ENCODE data around the gene CAMK1D. TPM values are rescaled to one million over a fixed set of nuclear protein-coding genes. Genes with fewer than 3 reads are reported as not detected.
"Not testable (repeated sequence)": the region's sequence is repeated elsewhere in the genome, so short reads cannot be mapped to it uniquely, and the experiment has no call there.

The CAMK1D gene
- total RNA-seq, 6 experiments from 2014 or later: 0.34 to 1.4 (median 0.43) TPM

GRCh38 chr10:12733271-12733670, 383.9 kb downstream of the CAMK1D start:
- H3K36me3 Mint-ChIP-seq (ENCODE audit: low read depth): no peaks in the 10 kb centered on the region
- H3K4me3 Mint-ChIP-seq: no peak overlapping the region
- H3K27ac Mint-ChIP-seq: no peak overlapping the region
- H3K4me1 Mint-ChIP-seq (ENCODE audit: low read depth): 0 out of 2 replicates have a peak, but pooled peaks cover 6% of the 10 kb centered on the region
- no peaks in the 10 kb centered on the region; the same call in 1 of the 2 replicates for H3K9me3 Mint-ChIP-seq
- peaks cover 9% of the 10 kb centered on the region for H3K27me3 Mint-ChIP-seq (ENCODE audit: insufficient read depth)
- no peak for TF ChIP-seq CTCF (IDR thresholded peaks at IDR 0.05)
- no peak for DNase-seq

GRCh38 chr10:12735843-12736462, 386.6 kb downstream of the CAMK1D start:
- no peak for TF ChIP-seq CTCF (IDR thresholded peaks at IDR 0.05)
- no peaks in the 10 kb centered on the region; the same call in 1 of the 2 replicates for H3K9me3 Mint-ChIP-seq
- H3K4me3 Mint-ChIP-seq: no peak overlapping the region
- H3K4me1 Mint-ChIP-seq (ENCODE audit: low read depth): no peaks in the 10 kb centered on the region
- DNase-seq: no peak
- peaks cover 6% of the 10 kb centered on the region for H3K27me3 Mint-ChIP-seq (ENCODE audit: insufficient read depth)
- H3K36me3 Mint-ChIP-seq (ENCODE audit: low read depth): no peaks in the 10 kb centered on the region
- no peak overlapping the region for H3K27ac Mint-ChIP-seq

GRCh38 chr10:12740813-12741212, 391.5 kb downstream of the CAMK1D start:
- peaks cover 17% of the 10 kb centered on the region for H3K27me3 Mint-ChIP-seq (ENCODE audit: insufficient read depth)
- no peak overlapping the region for H3K4me3 Mint-ChIP-seq
- no peak overlapping the region for H3K27ac Mint-ChIP-seq
- no peaks in the 10 kb centered on the region for H3K4me1 Mint-ChIP-seq (ENCODE audit: low read depth)
- H3K36me3 Mint-ChIP-seq (ENCODE audit: low read depth): no peaks in the 10 kb centered on the region
- TF ChIP-seq CTCF (IDR thresholded peaks at IDR 0.05): no peak
- DNase-seq: no peak
- H3K9me3 Mint-ChIP-seq: no peaks in the 10 kb centered on the region; the same call in 1 of the 2 replicates

- no peaks in the 10 kb centered on the region for H3K36me3 Mint-ChIP-seq (ENCODE audit: low read depth)
- TF ChIP-seq CTCF (IDR thresholded peaks at IDR 0.05): no peak
- peaks cover 17% of the 10 kb centered on the region for H3K27me3 Mint-ChIP-seq (ENCODE audit: insufficient read depth)
- no peak overlapping the region for H3K27ac Mint-ChIP-seq
- no peak overlapping the region for H3K4me3 Mint-ChIP-seq
- H3K4me1 Mint-ChIP-seq (ENCODE audit: low read depth): no peaks in the 10 kb centered on the region
- H3K9me3 Mint-ChIP-seq: no peaks in the 10 kb centered on the region; the same call in 1 of the 2 replicates
- DNase-seq: no peak
Observed at GRCh38 chr10:12741360-12741804, 392.0 kb downstream of the CAMK1D start.

- Mint-ChIP-seq H3K27ac (no peak overlapping the region), H3K9me3 (no peaks in the 10 kb centered on the region), H3K4me3 (no peak overlapping the region), H3K27me3 (ENCODE audit: insufficient read depth) (peaks cover 18% of the 10 kb centered on the region), H3K36me3 (ENCODE audit: low read depth) (no peaks in the 10 kb centered on the region), H3K4me1 (ENCODE audit: low read depth) (no peaks in the 10 kb centered on the region)
- no peak for DNase-seq
- TF ChIP-seq CTCF (IDR thresholded peaks at IDR 0.05): no peak
Observed at GRCh38 chr10:12742771-12743170, 393.4 kb downstream of the CAMK1D start.

GRCh38 chr10:12743466-12743865, 394.1 kb downstream of the CAMK1D start:
- H3K4me3 Mint-ChIP-seq; H3K36me3 Mint-ChIP-seq (ENCODE audit: low read depth); H3K27ac Mint-ChIP-seq; H3K9me3 Mint-ChIP-seq; DNase-seq; H3K4me1 Mint-ChIP-seq (ENCODE audit: low read depth): not testable (repeated sequence)
- H3K27me3 Mint-ChIP-seq (ENCODE audit: insufficient read depth): peaks cover 17% of the 10 kb centered on the region
